Esophagus squamous epithelium (tissue), 4 donors: Measurements from ENCODE around the gene COX17.

ENCODE experiments used
- CTCF ChIP-seq, 6 experiments: fragments of 450-650 bp in 4 of 6; fragments of 200-600 bp in 2 of 6; sonication (generic) in 2 of 6; IDR thresholded peaks; one replicate each; pipeline ENCODE4 v1.5.1; 2016 to 2019; ENCODE audit warnings: antibody characterized with exemption in 6 of 6, mild to moderate bottlenecking in 4 of 6, moderate library complexity in 4 of 6
- POLR2A ChIP-seq, 4 donors: fragments of 450-650 bp; IDR thresholded peaks; one replicate each; pipeline ENCODE4 v1.6.1; 2017; ENCODE audit warnings: antibody characterized with exemption in 4 of 4, mild to moderate bottlenecking in 4 of 4, moderate library complexity in 3 of 4

DNA sequence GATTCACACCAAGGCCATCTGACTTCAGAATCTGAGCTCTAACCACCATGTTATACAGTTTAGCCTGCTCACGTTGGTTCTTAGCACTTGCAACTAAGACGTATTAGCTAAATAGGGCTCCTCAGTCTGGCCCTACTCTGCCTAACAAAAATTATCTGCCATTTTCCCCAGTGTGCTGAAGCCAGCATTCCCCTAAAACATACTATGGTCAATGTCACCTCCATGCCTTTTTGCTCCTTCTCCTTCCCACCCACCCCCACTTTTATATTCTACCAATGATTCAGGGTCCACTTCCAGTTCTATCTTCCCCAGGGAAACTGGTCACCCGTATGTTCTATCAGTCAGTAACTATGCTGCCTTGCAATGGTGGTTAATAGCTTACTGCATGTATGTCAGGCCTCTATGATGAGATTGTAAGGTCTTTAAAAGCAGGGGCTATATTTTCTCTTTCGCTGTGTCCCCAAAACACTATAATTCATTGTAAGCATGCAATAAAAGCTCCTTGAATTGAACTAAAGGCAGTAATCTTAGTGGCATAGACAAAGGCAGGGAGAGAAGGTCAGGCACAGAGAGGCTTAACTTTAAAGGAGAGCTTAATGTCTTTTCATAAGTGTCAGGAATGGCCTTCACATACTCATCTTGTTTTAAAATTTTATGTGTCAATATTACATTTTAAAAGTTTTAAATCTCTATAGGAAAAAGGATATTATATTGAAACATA lies 40.2 kb downstream of the COX17 start:
- TF ChIP-seq CTCF (IDR thresholded peaks at IDR 0.05) (no peak), POLR2A (IDR thresholded peaks at IDR 0.05) (no peak)
